Activated T-cell treated with anti-CD3 and anti-CD28 coated beads for 48 hours (primary cell): ENCODE data around the gene ZEB2.

Experiments
- DNase-seq: peaks from one replicate; pipeline ENCODE4 v3.0.0-alpha.2; 2020; ENCODE audit warnings: low read depth

ZEB2 gene

GRCh38 chr2:144512891-144513351, 7.0 kb downstream of the ZEB2 start:
- no peak for DNase-seq

- DNase-seq = no peak
Observed at GRCh38 chr2:144512470-144512869, 7.4 kb downstream of the ZEB2 start.

- DNase-seq = no peak
Observed at GRCh38 chr2:144511937-144512336, 8.0 kb downstream of the ZEB2 start.

GRCh38 chr2:144511226-144511810, 8.6 kb downstream of the ZEB2 start:
- no peak for DNase-seq

- no peak for DNase-seq
Observed at GRCh38 chr2:144510294-144510991, 9.5 kb downstream of the ZEB2 start.

- no peak for DNase-seq
Observed at GRCh38 chr2:144509879-144510221, 10.1 kb downstream of the ZEB2 start.

- DNase-seq = no peak
Observed at GRCh38 chr2:144509001-144509878, 10.7 kb downstream of the ZEB2 start.

- DNase-seq = no peak
Observed at GRCh38 chr2:144508172-144508851, 11.6 kb downstream of the ZEB2 start.

GRCh38 chr2:144507441-144508171, 12.3 kb downstream of the ZEB2 start:
- DNase-seq = no peak

GRCh38 chr2:144505245-144505831, 14.6 kb downstream of the ZEB2 start:
- DNase-seq = no peak

GRCh38 chr2:144504218-144504641, 15.7 kb downstream of the ZEB2 start:
- DNase-seq = no peak

GRCh38 chr2:144503242-144503641, 16.7 kb downstream of the ZEB2 start:
- no peak for DNase-seq

GRCh38 chr2:144502369-144502768, 17.6 kb downstream of the ZEB2 start:
- DNase-seq = no peak

- DNase-seq = no peak
Observed at GRCh38 chr2:144501627-144502026, 18.3 kb downstream of the ZEB2 start.

- no peak for DNase-seq
Observed at GRCh38 chr2:144501118-144501517, 18.8 kb downstream of the ZEB2 start.

GRCh38 chr2:144500563-144500962, 19.4 kb downstream of the ZEB2 start:
- DNase-seq = no peak

- no peak for DNase-seq
Observed at GRCh38 chr2:144498277-144498676, 21.6 kb downstream of the ZEB2 start.

GRCh38 chr2:144496977-144497598, 22.8 kb downstream of the ZEB2 start:
- no peak for DNase-seq

GRCh38 chr2:144496092-144496976, 23.6 kb downstream of the ZEB2 start:
- no peak for DNase-seq
